ENCODE data around the gene MGAT4B.

MGAT4B gene

DNA sequence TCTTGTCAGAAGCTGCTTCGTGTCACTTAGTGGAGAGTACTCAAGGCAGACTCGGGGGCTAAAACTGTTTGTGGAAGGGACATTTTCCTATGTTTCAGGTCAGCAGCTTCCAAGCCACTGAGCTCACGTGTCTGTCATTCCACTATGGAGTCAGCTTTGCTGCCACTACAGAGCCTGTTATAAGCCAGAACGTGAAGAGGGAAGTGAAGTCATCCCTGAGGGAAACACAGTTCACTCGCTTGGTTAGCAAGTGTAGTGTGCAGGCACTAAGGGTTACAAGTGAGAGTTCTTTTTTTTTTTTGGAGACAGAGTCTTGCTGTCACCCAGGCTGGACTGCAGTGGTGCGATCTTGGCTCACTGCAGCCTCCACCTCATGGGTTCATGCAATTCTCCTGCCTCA is 37.4 kb downstream of the MGAT4B start:
- no peaks in the 10 kb centered on the region for H3K9me3 Mint-ChIP-seq
- H3K4me1 Mint-ChIP-seq, result peaks cover 2 to 17% of the 10 kb centered on the region in 2 donors
- no peak overlapping the region for H3K27ac Mint-ChIP-seq
- no peaks in the 10 kb centered on the region for H3K27me3 Mint-ChIP-seq
- DNase-seq (no peak), ATAC-seq (replicated peaks) (no peak)
- H3K36me3 Mint-ChIP-seq, result peaks cover 41 to 56% of the 10 kb centered on the region in 2 donors
- no peak overlapping the region for H3K4me3 Mint-ChIP-seq

- ATAC-seq (replicated peaks), result no peak
- H3K27me3 Mint-ChIP-seq, result no peaks in the 10 kb centered on the region
- peak overlapping the region; percentile 71 for H3K27ac Mint-ChIP-seq
- H3K36me3 Mint-ChIP-seq, result peaks cover 36 to 50% of the 10 kb centered on the region in 2 donors
- no peak overlapping the region for H3K4me3 Mint-ChIP-seq
- H3K9me3 Mint-ChIP-seq, result no peaks in the 10 kb centered on the region
- no peak for DNase-seq
- H3K4me1 Mint-ChIP-seq, result peaks cover 4 to 25% of the 10 kb centered on the region in 2 donors
Observed at GRCh38 chr5:179768326-179769085, 38.2 kb downstream of the MGAT4B start.

DNA sequence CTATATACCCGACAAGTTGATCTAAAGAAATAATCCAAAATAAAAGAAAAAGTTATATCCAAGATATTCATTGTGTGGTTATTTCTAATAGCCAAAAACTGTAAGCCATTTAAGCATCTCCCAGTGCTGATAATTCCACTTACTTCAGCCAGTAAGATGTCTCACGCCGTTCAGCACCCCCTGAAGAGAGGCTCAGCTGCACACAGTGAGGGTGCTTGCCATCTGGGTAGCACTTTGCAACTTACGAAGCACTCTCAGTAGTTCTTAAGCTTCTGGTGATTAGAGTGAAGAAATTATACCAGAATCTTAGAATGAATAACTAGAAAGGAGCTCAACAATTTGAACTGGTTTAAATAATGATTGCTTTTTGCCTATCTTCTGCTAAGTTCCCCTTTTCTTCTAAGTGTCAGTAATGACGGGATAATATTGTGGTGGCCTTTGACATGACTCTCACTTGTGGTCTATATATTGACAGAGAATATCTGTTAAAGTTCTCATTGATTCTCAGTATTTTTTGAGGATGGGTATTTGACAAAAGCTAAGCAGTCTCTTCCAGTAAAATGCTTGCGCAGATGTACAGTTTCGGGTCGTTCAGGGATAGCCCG is 39.1 kb downstream of the MGAT4B start:
- H3K27ac Mint-ChIP-seq, result no peak overlapping the region
- no peaks in the 10 kb centered on the region for H3K27me3 Mint-ChIP-seq
- H3K9me3 Mint-ChIP-seq, result no peaks in the 10 kb centered on the region
- DNase-seq, result no peak
- H3K4me1 Mint-ChIP-seq, result peaks cover 10 to 34% of the 10 kb centered on the region in 2 donors
- H3K4me3 Mint-ChIP-seq, result no peak overlapping the region
- peaks cover 28 to 41% of the 10 kb centered on the region in 2 donors for H3K36me3 Mint-ChIP-seq
- no peak for ATAC-seq (replicated peaks)

DNA sequence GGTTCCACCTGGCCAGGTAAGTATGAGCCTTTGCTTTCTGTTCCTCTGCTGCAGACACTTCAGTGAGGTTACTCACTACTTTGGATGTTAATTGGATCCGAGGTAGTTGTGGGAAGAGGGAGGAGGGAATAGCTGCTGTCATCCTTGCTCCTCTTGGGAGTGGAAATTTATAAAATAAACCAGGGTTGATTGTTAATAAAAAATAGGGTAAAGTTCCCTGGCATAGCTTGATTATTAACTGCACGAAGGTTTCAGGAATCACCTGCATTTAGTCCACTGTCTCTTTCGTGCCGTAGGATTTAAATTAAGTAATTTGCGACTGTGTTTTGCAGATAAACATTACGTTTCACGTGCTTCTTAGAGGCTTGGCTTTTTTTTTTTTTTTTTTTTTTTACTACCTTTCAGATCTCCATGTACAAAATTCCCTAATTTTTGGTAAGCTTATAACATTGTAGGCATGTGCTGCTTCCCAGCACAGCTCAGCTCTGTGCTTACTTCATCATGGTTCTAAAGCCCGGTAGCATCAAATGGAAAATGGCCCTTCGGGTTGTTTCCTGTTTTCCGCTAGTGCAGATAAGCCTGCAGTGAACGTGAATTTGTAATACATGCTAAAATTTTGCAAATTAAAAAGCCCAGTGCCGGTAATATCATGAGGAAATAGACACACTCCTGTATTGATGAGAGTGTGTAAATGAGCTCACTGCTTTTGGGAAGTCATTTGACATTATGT is 39.8 kb downstream of the MGAT4B start:
- Mint-ChIP-seq H3K4me3 (no peak overlapping the region), H3K9me3 (no peaks in the 10 kb centered on the region), H3K36me3 (peaks cover 21 to 34% of the 10 kb centered on the region in 2 donors), H3K27me3 (no peaks in the 10 kb centered on the region), H3K27ac (no peak overlapping the region), H3K4me1 (peaks cover 14 to 41% of the 10 kb centered on the region in 2 donors)
- ATAC-seq (replicated peaks) (no peak), DNase-seq (no peak)

DNA sequence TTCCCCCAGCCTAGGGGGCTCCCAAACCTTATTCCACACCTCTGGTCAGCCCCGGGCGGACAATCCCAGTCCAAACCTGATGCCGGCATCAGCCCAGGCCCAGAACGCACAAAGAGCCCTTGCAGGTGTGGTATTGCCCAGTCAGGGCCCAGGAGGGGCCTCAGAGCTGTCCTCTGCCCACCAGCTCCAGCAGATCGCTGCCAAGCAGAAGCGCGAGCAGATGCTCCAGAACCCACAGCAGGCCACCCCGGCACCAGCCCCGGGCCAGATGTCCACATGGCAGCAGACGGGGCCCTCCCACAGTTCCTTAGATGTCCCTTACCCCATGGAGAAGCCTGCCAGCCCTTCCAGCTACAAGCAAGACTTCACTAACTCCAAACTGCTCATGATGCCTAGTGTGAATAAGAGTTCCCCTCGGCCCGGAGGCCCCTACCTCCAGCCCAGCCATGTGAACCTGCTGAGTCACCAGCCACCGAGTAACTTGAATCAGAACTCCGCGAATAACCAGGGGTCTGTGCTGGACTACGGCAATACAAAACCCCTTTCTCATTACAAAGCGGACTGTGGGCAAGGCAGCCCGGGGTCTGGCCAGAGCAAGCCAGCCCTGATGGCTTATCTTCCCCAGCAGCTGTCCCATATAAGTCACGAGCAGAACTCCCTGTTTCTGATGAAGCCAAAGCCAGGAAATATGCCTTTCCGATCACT is 40.5 kb downstream of the MGAT4B start:
- no peak overlapping the region for H3K4me3 Mint-ChIP-seq
- no peaks in the 10 kb centered on the region for H3K9me3 Mint-ChIP-seq
- H3K27ac Mint-ChIP-seq, result peak overlapping the region; percentile 42
- no peaks in the 10 kb centered on the region for H3K27me3 Mint-ChIP-seq
- ATAC-seq (replicated peaks) (no peak), DNase-seq (no peak)
- peaks cover 17 to 27% of the 10 kb centered on the region in 2 donors for H3K36me3 Mint-ChIP-seq
- H3K4me1 Mint-ChIP-seq, result peaks cover 18 to 47% of the 10 kb centered on the region in 2 donors

- H3K9me3 Mint-ChIP-seq, result no peaks in the 10 kb centered on the region
- ATAC-seq (replicated peaks), result no peak
- H3K36me3 Mint-ChIP-seq, result peaks cover 20 to 24% of the 10 kb centered on the region in 2 donors
- H3K27ac Mint-ChIP-seq, result no peak overlapping the region
- peaks cover 20 to 52% of the 10 kb centered on the region in 2 donors for H3K4me1 Mint-ChIP-seq
- no peaks in the 10 kb centered on the region for H3K27me3 Mint-ChIP-seq
- H3K4me3 Mint-ChIP-seq, result no peak overlapping the region
- DNase-seq, result no peak
Observed at GRCh38 chr5:179765400-179765799, 41.3 kb downstream of the MGAT4B start.

- H3K4me1 Mint-ChIP-seq, result peaks cover 32 to 65% of the 10 kb centered on the region in 2 donors
- no peaks in the 10 kb centered on the region for H3K9me3 Mint-ChIP-seq
- no peaks in the 10 kb centered on the region for H3K27me3 Mint-ChIP-seq
- no peak overlapping the region for H3K27ac Mint-ChIP-seq
- peaks cover 16 to 21% of the 10 kb centered on the region in 2 donors for H3K36me3 Mint-ChIP-seq
- no peak for ATAC-seq (replicated peaks)
- DNase-seq, result no peak
- H3K4me3 Mint-ChIP-seq, result no peak overlapping the region
Observed at GRCh38 chr5:179764056-179764455, 42.6 kb downstream of the MGAT4B start.

DNA sequence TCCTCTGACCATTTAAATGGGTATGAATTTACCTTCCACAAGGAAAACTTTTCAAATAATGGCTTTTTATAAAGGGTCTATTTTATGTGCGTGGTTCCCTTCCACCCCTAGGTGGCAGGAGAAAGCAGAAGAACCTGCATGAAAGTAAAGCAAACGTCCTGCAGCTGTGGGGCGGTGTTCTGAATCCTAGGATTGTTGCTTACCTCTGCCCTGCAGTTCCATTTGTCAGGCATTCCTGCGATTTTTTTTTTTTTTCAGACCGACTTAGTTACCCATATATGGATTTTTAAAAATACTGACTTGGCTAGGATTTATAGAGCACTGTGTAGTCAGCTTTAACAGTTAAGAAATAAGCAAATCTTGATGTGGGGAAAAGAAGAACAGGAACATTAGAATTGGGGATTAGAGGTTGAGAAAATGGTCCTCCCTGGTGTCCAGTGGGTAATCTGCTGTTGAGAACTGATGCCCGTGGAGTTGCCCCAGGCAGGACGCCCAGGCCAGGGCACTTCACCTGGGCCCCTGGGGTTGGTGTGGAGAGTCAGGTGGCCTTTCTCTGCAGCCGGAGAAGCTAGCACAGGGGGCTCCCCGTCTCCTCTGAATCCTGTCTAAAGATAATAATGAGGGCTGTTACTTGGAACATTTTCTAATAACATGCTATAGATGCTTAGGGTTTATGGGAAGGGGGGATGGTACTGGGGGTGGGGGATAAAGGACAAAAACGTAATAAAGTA is 43.3 kb downstream of the MGAT4B start:
- H3K27me3 Mint-ChIP-seq, result no peaks in the 10 kb centered on the region
- peaks cover 16 to 18% of the 10 kb centered on the region in 2 donors for H3K36me3 Mint-ChIP-seq
- no peak overlapping the region for H3K4me3 Mint-ChIP-seq
- H3K9me3 Mint-ChIP-seq, result no peaks in the 10 kb centered on the region
- H3K4me1 Mint-ChIP-seq, result peaks cover 33 to 67% of the 10 kb centered on the region in 2 donors
- DNase-seq, result peak; percentile 5
- peak; percentile 57 to 61 for ATAC-seq (replicated peaks)
- H3K27ac Mint-ChIP-seq, result no peak overlapping the region

- no peaks in the 10 kb centered on the region for H3K9me3 Mint-ChIP-seq
- H3K4me3 Mint-ChIP-seq, result no peak overlapping the region
- no peaks in the 10 kb centered on the region for H3K27me3 Mint-ChIP-seq
- DNase-seq, result no peak
- no peak for ATAC-seq (replicated peaks)
- H3K36me3 Mint-ChIP-seq, result peaks cover 16 to 18% of the 10 kb centered on the region in 2 donors
- peaks cover 33 to 67% of the 10 kb centered on the region in 2 donors for H3K4me1 Mint-ChIP-seq
- no peak overlapping the region for H3K27ac Mint-ChIP-seq
Observed at GRCh38 chr5:179762781-179763176, 43.9 kb downstream of the MGAT4B start.

GRCh38 chr5:179762079-179762780 is 44.4 kb downstream of the MGAT4B start:
- Mint-ChIP-seq H3K27me3 (no peaks in the 10 kb centered on the region), H3K27ac (peak overlapping the region; percentile 5), H3K9me3 (no peaks in the 10 kb centered on the region), H3K4me1 (peaks cover 33 to 63% of the 10 kb centered on the region in 2 donors), H3K4me3 (no peak overlapping the region), H3K36me3 (peaks cover 16% of the 10 kb centered on the region in 2 donors)
- peak; percentile 80 to 82 for ATAC-seq (replicated peaks)
- DNase-seq, result peak; percentile 23

GRCh38 chr5:179759581-179760551 is 46.8 kb downstream of the MGAT4B start:
- Mint-ChIP-seq H3K36me3 (peaks cover 2 to 11% of the 10 kb centered on the region in 2 donors), H3K27ac (peak overlapping the region; percentile 48), H3K27me3 (no peaks in the 10 kb centered on the region), H3K4me1 (peaks cover 42 to 63% of the 10 kb centered on the region in 2 donors), H3K9me3 (no peaks in the 10 kb centered on the region), H3K4me3 (peak overlapping the region in 1 of 2 donors; percentile 11)
- ATAC-seq (replicated peaks) (peak; percentile 67 to 73), DNase-seq (peak; percentile 13)

- DNase-seq, result no peak
- ATAC-seq (replicated peaks), result no peak
- no peaks in the 10 kb centered on the region for H3K9me3 Mint-ChIP-seq
- H3K27me3 Mint-ChIP-seq, result no peaks in the 10 kb centered on the region
- H3K4me3 Mint-ChIP-seq, result no peak overlapping the region
- peaks cover 48 to 68% of the 10 kb centered on the region in 2 donors for H3K4me1 Mint-ChIP-seq
- H3K27ac Mint-ChIP-seq, result peak overlapping the region; percentile 48
- H3K36me3 Mint-ChIP-seq, result peaks cover 2 to 11% of the 10 kb centered on the region in 2 donors
Observed at GRCh38 chr5:179758955-179759354, 47.7 kb downstream of the MGAT4B start.

Measured in stimulated activated naive B cell treated with anti-CD40 and anti-IgM and Interleukin-4, amounts not matched to agents 10 μg/mL and 1 μg/mL and 100 μg/mL, for 72 hours (primary cell).